ENCODE measurements around the gene HDAC7. TPM values are rescaled to one million over a fixed set of nuclear protein-coding genes. Genes with fewer than 3 reads are reported as not detected.

HDAC7 gene
- total and polyA plus RNA-seq, 2 of the 13 experiments (the other 11 are each of a cell fraction or from before 2014, with no cell fraction given) = 4.6 to 10.8 TPM

- TF ChIP-seq XRCC5 (optimal IDR thresholded peaks at IDR 0.05; ENCODE audit: low read length) (peak; percentile 29), GMEB1 (CRISPR knock-in tag; IDR thresholded peaks at IDR 0.05; ENCODE audit: borderline replicate concordance) (no peak), SRSF1 (optimal IDR thresholded peaks at IDR 0.05; ENCODE audit: low read depth, low read length) (no peak), MAX (IDR thresholded peaks at IDR 0.05) (no peak), KDM3A (CRISPR knock-in tag; IDR thresholded peaks at IDR 0.05; ENCODE audit: low read depth) (no peak), ZNF337 (CRISPR knock-in tag; IDR thresholded peaks at IDR 0.05; ENCODE audit: borderline replicate concordance, low read depth) (no peak), ZFP82 (CRISPR knock-in tag; IDR thresholded peaks at IDR 0.05; ENCODE audit: borderline replicate concordance) (no peak), MNT (IDR thresholded peaks at IDR 0.05) (no peak), ZNF382 (CRISPR knock-in tag; IDR thresholded peaks at IDR 0.05; ENCODE audit: borderline replicate concordance) (no peak), SMC3 (IDR thresholded peaks at IDR 0.05; ENCODE audit: low read length) (peak; percentile 31; the same call in 1 of the 2 replicates), CTCF (CRISPR knock-in tag; IDR thresholded peaks at IDR 0.05) (peak; percentile 72)
Measured at GRCh38 chr12:47744005-47744651, 75.6 kb downstream of the HDAC7 start (continued).

Data from HepG2 (cell line).